GM04504 (cell line): Measurements from ENCODE around the gene GPC2.
"Not testable (repeated sequence)": the region's sequence is repeated elsewhere in the genome, so short reads cannot be mapped to it uniquely, and the experiment has no call there.

ENCODE experiments used
- DNase-seq: peaks from one replicate; pipeline ENCODE4 v3.0.0-alpha.2; 2012; ENCODE audit warnings: low read depth

GPC2 gene

DNA sequence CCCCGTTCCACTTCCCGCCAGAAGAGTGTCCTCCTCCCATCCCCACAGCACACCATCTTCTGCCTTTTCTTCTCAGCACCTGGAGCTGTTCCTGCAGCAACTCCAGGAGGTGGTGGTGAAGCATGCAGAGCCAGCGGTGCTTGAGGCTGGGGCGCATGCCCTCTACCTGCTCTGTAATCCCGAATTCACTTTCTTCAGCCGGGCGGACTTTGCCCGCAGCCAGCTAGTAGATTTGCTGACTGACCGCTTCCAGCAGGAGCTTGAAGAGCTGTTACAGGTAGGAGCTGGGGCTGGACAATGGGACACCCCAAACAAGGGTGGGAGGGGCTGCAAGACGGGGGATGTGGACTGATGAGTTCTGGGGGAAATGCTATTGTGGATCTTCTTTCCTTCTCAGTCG is 23.5 kb upstream of the GPC2 start:
- no peak for DNase-seq

DNA sequence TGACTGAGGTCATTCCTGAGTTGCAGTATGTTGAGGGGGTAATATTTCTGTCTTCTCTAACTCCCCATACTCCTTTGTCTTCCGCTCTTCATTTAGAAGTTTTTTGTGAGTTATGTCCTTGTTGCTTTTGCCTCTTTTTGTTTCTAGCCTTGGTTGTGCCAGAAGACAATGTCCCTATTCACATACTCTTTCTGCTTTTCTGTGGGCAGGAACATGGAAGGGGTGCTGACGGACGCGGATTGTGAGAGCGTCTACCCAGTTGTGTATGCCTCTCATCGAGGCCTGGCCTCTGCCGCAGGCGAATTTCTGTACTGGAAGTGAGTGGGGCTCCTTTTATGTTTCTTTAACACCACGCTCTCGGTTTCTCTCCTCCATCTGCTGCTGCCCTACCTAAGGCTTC is 21.1 kb upstream of the GPC2 start:
- DNase-seq, result no peak

DNA sequence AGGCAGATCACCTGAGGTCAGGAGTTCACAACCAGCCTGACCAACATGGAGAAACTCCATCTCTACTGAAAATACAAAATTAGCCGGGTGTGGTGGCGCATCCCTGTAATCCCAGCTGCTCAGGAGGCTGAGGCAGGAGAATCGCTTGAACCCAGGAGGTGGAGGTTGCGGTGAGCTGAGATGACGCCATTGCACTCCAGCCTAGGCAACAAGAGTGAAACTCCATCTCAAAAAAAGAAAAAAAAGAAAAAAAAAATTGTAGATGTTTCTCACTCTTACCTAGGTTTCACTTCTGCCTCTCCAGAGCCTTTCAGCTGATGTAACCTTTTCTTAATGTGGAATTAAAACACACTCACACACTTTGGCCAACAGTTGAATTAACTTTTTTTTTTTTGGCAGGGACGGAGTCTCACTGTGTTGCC is 18.7 kb upstream of the GPC2 start:
- not testable (repeated sequence) for DNase-seq

DNA sequence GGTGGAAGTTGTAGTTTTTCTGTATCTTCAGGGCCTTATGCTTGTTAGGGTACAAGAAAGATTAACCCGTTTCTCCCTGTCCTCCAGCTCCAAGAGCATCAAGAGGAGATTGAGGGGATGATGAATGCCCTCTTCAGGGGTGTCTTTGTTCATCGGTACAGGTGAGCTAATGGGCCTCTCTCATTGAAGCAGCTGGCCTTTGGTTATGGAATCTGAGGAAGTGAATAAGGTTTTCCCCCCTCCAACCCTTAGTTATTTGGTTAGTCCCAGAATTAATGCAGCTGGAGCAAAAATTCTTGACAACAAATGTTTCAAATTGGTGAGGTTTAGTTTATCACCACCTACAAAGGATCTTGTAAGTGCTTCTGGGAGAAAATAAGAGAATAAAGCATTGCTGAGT is 18.0 kb upstream of the GPC2 start:
- no peak for DNase-seq

GRCh38 chr7:100192969-100193368 is 15.8 kb upstream of the GPC2 start:
- DNase-seq, result no peak

GRCh38 chr7:100192281-100192862 is 15.2 kb upstream of the GPC2 start:
- not testable (repeated sequence) for DNase-seq

GRCh38 chr7:100191775-100192174 is 14.6 kb upstream of the GPC2 start:
- DNase-seq, result no peak

DNA sequence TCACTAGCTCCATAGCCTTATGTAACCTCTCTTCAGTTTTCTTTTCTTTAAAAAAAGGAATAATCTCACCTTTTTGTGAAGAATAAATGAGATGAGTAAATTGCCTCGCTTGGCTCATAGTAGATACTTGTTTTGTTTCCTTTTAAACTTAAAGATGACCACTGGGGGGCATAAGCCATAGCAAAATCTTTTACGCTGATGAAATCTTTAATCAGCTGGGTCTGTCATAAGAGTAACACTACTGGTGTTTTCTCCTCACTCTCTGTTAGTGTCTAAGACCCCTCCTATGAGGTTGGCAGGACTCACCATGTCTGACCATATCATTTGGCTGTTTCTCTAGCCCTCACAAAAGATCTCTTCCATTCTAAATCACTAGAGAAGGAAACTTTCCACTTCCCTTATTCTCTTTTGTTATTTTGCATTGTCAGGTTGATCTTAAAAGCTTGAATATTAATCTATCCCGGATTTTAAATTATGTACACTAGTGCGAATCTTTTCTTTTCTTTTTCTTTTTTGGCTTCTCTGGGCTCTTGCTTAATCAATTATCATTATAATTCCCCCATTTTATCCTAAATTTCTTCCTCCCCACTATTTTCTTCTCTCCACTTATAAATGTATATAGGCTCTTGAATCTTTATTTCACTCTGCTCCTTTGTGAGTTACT is 13.0 kb upstream of the GPC2 start:
- no peak for DNase-seq

GRCh38 chr7:100189061-100189460 is 11.9 kb upstream of the GPC2 start:
- no peak for DNase-seq

GRCh38 chr7:100185726-100186125 is 8.5 kb upstream of the GPC2 start:
- no peak for DNase-seq

DNA sequence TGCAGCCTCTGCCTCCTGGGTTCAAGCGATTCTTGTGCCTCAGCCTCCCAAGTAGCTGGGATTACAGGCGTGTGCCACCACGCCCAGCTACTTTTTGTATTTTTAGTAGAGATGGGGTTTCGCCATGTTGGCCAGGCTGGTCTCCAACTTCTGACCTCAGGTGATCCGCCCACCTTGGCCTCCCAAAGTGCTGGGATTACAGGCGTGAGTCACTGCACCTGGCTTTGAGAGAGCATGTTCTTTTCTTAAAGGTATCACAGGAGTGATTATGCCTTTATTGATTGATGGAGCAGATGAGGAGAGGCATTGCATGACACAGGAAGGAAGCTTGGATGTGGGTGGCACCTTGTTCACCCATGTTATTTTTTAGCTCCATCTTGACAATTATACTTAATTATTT is 5.9 kb upstream of the GPC2 start:
- DNase-seq, result not testable (repeated sequence)

DNA sequence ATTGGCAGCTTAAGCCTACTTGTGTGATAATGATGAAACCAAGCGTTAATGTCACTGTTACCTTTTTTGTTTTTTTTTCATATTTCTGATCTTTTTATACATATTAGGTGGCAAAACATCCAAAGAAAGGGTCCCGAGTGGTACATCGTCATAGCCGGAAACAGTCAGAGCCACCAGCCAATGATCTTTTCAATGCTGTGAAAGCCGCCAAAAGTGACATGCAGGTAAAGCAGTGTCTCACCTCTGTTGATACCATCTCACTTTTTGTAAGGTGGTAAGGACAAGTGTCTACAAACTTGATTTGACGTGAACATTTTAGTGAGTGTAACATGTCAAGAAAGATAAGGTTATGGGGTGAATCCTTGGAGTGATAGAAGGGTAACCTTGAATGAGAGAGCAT is 5.4 kb upstream of the GPC2 start:
- not testable (repeated sequence) for DNase-seq

- not testable (repeated sequence) for DNase-seq
These were observed 2.9 kb upstream of the GPC2 start for GRCh38 chr7:100180084-100180483.

GRCh38 chr7:100176096-100177044 is 811 bp downstream of the GPC2 start:
- DNase-seq, result no peak

GRCh38 chr7:100175296-100175935 is 1.8 kb downstream of the GPC2 start:
- DNase-seq, result no peak

- DNase-seq, result no peak
These were observed 2.6 kb downstream of the GPC2 start for GRCh38 chr7:100174582-100174981.

GRCh38 chr7:100173806-100174495 is 3.2 kb downstream of the GPC2 start:
- no peak for DNase-seq

- DNase-seq, result no peak
These were observed 5.3 kb downstream of the GPC2 start for GRCh38 chr7:100171840-100172239.

DNA sequence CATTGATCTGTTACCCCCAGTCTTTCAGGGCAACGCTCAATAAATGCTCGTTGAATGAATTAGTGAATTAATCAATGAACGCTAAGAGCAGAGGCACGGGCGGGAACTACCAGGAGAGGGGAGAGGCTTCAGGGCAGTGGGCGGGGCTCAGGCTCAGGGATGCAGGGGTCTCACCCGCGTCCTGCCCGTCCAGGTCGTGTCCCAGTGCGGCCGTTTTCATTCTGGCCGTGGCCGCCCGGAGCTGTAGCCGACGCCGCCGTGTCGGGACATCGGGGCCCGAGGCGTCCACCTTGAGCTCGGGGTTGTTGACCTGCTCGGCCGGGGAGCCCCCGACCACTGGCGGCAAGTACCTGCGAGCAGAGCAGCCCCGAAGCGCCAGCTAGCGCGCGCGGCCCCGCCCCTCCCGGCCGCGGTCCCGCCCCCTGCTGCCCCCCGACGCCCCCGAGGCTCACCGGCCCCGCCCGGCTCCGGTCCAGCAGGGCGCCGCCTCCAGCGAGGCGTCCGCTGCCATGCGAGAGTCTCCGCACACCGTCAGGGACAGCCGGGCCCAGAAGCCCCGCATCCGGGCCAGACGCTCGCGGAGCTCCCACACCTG is 6.0 kb downstream of the GPC2 start:
- no peak for DNase-seq

DNA sequence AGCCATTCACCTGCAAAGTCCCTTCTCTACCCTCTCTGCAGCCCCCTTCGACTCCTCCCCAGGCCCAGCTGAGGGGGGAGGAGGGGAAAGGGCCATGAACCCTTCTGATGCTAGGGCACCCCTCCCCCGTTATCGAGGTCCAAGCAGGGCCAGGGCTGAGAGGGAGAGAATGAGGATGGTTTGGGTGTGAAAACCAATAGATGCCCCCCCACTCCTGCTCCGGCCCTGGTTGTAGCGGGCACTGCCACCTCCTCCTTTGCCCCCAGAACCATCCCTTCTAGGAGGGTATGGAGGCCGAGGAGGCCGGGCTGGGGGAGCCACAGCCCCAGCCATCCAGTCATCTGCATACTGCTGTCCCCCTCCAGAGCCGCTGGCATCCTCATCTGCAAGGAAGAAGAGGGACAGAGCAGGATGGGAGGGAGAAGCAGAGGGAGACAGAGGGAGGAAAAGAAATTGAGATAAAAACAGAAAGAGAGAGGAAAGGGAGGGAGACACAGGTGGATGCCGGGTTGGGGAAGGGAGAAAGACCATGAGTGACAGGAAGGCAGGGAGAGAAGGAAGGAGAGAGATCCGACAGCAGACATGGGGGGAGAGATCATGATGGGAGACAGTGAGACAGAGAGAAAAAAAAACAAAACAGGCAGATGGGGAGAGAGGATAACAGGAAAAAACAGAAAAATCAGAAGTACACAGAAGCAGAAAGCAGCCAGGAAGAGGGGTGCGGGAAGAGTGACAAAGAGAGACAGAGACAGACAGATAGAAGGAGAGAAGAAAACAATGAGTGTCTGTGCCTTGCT is 6.9 kb downstream of the GPC2 start:
- no peak for DNase-seq
